Muscle layer of colon (tissue), 2 donors: Measurements from ENCODE around the gene TGFBR3.

Experiments used
- H3K27ac ChIP-seq: one replicate; pipeline ENCODE4 v1.7.0; 2013; ENCODE audit warnings: low read depth, mild to moderate bottlenecking, low read length, moderate library complexity
- H3K27me3 ChIP-seq, 2 donors: one replicate each; pipeline ENCODE4 v1.7.0; 2013; ENCODE audit warnings: low read length in 2 of 2, mild to moderate bottlenecking in 2 of 2; ENCODE audit not compliant: insufficient read depth in 2 of 2, control insufficient read depth in 1 of 2
- H3K36me3 ChIP-seq: one replicate; pipeline ENCODE4 v1.7.0; 2013; ENCODE audit warnings: mild to moderate bottlenecking, low read length; ENCODE audit not compliant: insufficient read depth
- H3K4me1 ChIP-seq: one replicate; pipeline ENCODE4 v1.7.0; 2013; ENCODE audit warnings: mild to moderate bottlenecking, low read length; ENCODE audit not compliant: insufficient read depth
- H3K4me3 ChIP-seq, 2 donors: one replicate each; pipeline ENCODE4 v1.7.0; 2013; ENCODE audit warnings: low read length in 2 of 2, low read depth in 1 of 2, mild to moderate bottlenecking in 1 of 2, moderate library complexity in 1 of 2
- H3K9ac ChIP-seq: one replicate; pipeline ENCODE4 v1.7.0; 2013; ENCODE audit warnings: low read length
- H3K9me3 ChIP-seq: one replicate; pipeline ENCODE4 v1.7.0; 2013; ENCODE audit warnings: mild to moderate bottlenecking, low read length
- donor health status: abdominal sarcoma.
- donor health status: Adenocarcinoma of cecum.

TGFBR3 gene

DNA sequence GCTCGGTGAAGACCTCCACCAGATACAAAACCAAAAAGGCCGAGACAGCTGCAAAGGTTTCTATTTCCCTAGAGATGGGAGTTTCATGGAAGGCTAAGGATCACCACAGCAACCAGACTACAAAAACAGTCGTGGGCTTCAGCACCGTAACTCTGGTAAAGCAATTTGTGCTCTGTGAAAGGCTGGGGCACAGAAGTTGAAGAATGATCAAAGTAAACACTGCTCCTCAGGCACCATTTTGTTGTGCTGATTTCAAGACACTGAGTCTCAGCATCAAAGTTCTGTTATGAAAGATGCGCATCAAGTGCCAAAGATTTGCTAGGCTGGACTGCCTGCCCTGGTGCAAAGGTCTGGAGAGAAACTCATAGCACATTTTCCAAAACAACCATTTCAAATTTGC is 116.2 kb downstream of the TGFBR3 start:
- no peak overlapping the region for H3K27ac ChIP-seq
- H3K4me1 ChIP-seq = peaks cover 10% of the 10 kb centered on the region
- no peak overlapping the region for H3K9ac ChIP-seq
- H3K27me3 ChIP-seq = no peaks in the 10 kb centered on the region
- no peak overlapping the region for H3K4me3 ChIP-seq
- H3K9me3 ChIP-seq = no peaks in the 10 kb centered on the region
- H3K36me3 ChIP-seq = no peaks in the 10 kb centered on the region

DNA sequence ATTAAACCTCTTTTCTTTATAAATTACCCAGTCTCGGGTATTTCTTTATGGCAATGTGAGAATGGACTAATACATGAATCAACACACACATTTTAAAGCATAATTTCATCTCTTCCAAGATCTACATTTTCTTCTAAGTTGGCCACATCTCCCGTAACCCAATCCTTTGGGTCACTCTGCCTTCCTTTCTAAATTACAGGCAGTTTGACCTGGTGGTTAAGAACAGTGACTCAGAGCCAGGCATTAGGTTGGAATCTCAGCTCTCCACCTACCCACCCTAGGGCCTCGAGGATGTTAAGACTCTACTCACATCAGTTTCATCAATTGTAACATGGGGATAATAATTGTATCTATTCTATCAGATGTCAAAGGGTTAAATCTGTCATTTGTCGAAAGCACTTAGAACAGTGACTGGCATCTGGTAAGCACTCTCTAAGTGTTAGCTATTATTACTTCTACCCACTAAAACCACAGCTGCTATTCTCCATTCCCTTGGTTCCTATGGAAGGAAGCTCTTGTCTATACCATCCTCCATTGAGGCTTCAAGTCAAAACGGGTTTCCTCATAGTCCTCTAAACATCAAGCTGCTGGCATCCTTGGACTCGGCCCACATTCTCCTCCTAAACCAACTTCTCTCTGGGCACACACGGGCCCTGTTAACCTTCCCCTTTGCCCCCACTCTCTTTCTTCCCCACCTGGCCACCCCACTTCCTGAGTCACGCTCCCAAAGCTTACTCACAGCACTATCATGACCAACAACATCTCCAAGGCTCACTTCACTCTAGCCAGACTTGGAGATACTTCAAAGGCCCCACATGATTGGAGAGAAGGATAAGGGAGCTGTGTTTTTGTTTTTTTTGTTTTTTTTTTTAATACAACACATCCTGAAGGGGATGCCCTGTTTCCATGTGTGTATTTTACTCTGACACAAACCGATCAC is 116.9 kb downstream of the TGFBR3 start:
- no peaks in the 10 kb centered on the region for H3K36me3 ChIP-seq
- H3K27me3 ChIP-seq = no peaks in the 10 kb centered on the region
- no peaks in the 10 kb centered on the region for H3K9me3 ChIP-seq
- H3K4me1 ChIP-seq = peaks cover 10% of the 10 kb centered on the region
- H3K9ac ChIP-seq = no peak overlapping the region
- H3K4me3 ChIP-seq = no peak overlapping the region
- no peak overlapping the region for H3K27ac ChIP-seq

DNA sequence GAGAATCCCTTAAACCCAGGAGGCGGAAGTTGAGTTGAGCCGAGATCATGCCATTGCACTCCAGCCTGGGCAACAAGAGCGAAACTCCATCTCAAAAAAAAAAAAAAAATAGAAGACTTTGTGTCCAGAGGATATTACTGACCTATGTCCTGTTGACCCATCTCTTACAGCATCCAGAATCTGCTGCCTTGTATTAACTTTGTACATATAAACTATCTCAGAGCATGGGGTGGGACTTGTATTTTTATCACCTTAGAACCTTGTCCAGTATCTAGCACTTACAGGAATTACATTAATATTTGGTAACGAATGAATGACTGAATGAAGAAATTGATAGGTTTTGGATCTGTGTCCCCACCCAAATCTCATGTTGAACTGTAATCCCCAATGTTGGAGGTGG is 117.8 kb downstream of the TGFBR3 start:
- Histone ChIP-seq H3K27me3 (no peaks in the 10 kb centered on the region), H3K4me1 (peaks cover 10% of the 10 kb centered on the region), H3K27ac (no peak overlapping the region)

DNA sequence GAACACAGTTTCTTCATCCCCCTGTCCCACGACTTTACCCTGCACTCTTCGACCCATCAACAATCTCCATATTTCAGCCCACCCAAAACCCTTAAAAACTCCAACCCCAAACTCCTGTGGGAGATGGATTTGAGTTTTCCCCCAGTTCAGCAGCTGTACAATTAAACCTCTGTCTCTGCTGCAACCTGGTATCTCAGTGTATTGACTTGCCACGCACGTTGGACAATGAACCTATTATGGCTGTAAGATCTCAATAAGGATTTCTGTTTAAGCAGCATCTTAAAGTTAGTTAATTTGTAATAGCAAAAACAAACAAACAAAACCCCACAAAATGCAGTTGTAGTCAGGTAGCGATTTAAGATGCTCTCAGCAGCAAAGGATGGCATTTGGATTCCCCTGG is 119.1 kb downstream of the TGFBR3 start:
- Histone ChIP-seq H3K4me1 (peaks cover 14% of the 10 kb centered on the region), H3K36me3 (no peaks in the 10 kb centered on the region), H3K27ac (no peak overlapping the region), H3K27me3 (no peaks in the 10 kb centered on the region), H3K9me3 (no peaks in the 10 kb centered on the region), H3K4me3 (no peak overlapping the region), H3K9ac (no peak overlapping the region)

More for the DNA sequence above, 117.8 kb downstream of the TGFBR3 start:
- H3K9me3 ChIP-seq = no peaks in the 10 kb centered on the region
- H3K4me3 ChIP-seq = no peak overlapping the region
- H3K36me3 ChIP-seq = no peaks in the 10 kb centered on the region
- no peak overlapping the region for H3K9ac ChIP-seq

DNA sequence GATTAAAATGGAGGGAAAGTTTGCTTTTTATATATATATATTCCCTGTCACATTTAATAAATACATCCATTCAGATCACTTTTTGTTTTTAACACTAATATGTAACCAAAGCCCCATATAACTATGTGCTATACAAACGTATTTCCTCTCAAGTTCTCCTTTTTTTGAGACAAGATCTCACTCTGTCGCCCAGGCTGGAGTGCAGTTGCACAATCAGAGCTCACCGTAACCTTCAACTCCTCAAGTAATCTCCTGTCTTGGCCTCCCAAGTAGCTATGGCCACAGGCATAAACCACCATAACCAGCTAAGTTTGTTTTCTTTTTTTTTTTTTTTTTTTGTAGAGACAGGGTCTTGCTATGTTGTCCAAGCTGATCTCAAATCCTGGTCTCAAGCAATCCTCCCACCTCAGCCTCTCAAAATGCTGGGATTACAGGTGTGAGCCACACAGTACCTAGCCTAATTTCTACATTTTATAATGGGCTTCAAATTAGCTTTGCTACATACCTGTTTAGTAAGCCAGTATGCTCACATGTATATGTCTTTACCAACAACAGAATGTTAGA is 120.0 kb downstream of the TGFBR3 start:
- Histone ChIP-seq H3K36me3 (no peaks in the 10 kb centered on the region), H3K27ac (no peak overlapping the region), H3K27me3 (no peaks in the 10 kb centered on the region), H3K9ac (no peak overlapping the region), H3K4me3 (no peak overlapping the region), H3K9me3 (no peaks in the 10 kb centered on the region), H3K4me1 (peaks cover 22% of the 10 kb centered on the region)

DNA sequence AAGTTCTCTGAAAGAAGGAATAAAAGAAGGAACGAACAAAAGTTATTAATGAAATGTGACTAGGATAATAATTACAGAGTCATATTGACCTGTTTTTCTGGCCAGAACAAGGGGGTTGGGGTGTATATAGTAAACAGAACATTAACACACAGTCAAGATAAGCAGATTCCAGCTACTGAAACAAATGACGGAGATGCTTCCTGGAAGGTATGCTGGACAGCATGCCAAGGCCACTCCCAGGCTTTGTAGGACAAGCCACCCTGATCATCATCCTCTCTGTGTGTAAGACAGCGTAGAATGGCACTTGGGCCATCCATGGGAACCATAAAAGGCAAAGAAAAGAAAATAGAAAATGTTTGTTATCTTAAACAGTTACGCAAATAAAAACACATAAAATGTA is 120.7 kb downstream of the TGFBR3 start:
- Histone ChIP-seq H3K4me1 (peaks cover 29% of the 10 kb centered on the region), H3K27ac (no peak overlapping the region), H3K9ac (no peak overlapping the region), H3K36me3 (no peaks in the 10 kb centered on the region), H3K9me3 (no peaks in the 10 kb centered on the region), H3K27me3 (no peaks in the 10 kb centered on the region), H3K4me3 (no peak overlapping the region)

DNA sequence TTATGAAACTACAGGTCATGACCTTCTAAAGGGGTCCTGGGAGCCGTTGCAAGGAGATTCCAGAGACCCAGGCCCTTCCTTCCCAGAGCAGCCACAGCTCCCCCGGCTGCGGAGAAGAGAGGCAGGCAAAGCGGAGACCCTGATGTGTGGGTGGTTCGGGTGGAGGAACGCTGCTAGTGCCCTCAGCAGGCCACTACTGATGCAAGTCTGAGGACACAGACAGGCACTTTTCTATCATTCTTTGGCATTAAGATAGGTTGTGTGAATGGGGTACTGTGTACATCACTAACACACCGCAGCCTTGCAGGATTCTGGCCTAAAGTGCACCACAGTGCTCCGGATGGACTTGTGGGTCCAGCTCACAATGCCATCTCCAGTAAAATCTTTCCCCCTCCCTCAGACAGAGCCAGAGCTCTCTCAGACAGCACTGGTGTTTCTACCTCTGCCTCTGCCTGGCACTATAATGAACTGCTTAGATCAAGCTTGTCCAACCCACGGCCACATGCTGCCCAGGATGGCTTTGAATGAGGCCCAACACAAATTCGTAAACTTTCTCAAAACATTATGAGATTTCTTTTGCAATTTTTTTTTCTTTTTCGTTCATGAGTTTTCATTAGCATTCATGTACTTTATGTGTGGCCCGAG is 121.4 kb downstream of the TGFBR3 start:
- H3K36me3 ChIP-seq = no peaks in the 10 kb centered on the region
- no peak overlapping the region for H3K9ac ChIP-seq
- H3K9me3 ChIP-seq = no peaks in the 10 kb centered on the region
- H3K4me1 ChIP-seq = peaks cover 30% of the 10 kb centered on the region
- no peaks in the 10 kb centered on the region for H3K27me3 ChIP-seq
- H3K4me3 ChIP-seq = no peak overlapping the region
- no peak overlapping the region for H3K27ac ChIP-seq

DNA sequence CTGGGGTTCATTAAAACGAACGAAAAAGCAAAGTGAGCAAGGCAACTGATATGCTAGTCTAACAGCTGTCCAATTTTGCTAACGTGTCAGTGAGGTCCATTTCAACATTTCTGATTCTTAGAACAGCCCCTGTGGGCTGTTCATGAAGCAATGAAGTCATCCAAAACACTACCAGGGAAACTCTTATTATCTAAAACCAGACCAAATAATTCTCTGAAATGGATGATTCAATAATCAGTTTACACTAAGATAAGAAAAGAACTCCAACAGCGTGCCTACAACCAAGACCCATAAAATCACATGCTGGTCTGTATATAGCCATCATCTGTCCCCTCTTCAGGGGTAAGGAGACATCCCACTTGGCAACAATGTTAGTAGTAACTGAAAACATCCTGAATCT is 122.7 kb downstream of the TGFBR3 start:
- Histone ChIP-seq H3K9me3 (no peaks in the 10 kb centered on the region), H3K9ac (no peak overlapping the region), H3K27me3 (no peaks in the 10 kb centered on the region), H3K4me1 (peaks cover 38% of the 10 kb centered on the region), H3K4me3 (no peak overlapping the region), H3K36me3 (no peaks in the 10 kb centered on the region), H3K27ac (no peak overlapping the region)

DNA sequence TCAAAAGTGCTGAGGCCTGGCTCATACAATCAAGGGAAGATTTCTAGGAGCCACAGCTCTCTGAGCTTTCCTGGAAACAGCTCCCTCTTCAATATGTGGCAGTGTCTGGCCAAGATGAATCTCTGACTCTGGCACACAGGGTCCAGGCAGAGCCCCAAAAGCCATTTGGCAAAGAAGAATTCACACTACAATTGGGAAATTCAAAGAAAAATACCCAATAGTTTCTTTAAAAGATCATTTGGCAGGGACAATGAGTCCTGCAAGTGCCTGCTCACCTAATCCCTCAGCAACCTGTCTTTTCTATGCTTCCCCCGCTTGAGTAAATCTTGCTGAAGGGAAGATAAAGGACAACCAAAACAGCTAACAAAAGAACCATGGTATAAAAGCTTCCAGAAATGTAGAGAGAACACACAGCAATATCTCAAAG is 124.6 kb downstream of the TGFBR3 start:
- no peak overlapping the region for H3K9ac ChIP-seq
- no peak overlapping the region for H3K4me3 ChIP-seq
- H3K27ac ChIP-seq = no peak overlapping the region
- H3K36me3 ChIP-seq = no peaks in the 10 kb centered on the region
- no peaks in the 10 kb centered on the region for H3K9me3 ChIP-seq
- H3K27me3 ChIP-seq = no peaks in the 10 kb centered on the region
- H3K4me1 ChIP-seq = peaks cover 47% of the 10 kb centered on the region

DNA sequence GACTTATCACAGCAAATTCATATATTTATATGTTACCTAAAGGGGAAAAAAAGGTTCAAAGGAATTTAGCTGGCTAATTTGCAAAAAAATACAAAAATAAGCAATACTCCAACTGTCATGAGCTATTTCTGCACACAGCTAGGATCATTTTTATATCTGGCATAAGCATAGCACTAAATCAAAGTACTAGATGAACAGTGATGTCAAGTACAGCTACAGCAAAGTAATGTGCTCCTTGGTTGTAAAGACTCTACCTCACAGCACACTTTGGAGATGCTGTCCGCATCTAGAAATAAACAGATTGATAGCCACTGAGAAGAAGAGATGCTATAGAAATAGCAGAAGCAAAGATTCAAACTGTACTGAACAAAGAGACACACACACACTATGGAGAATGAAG is 125.4 kb downstream of the TGFBR3 start:
- no peaks in the 10 kb centered on the region for H3K9me3 ChIP-seq
- H3K36me3 ChIP-seq = no peaks in the 10 kb centered on the region
- H3K9ac ChIP-seq = no peak overlapping the region
- H3K27ac ChIP-seq = no peak overlapping the region
- H3K4me3 ChIP-seq = no peak overlapping the region
- H3K27me3 ChIP-seq = no peaks in the 10 kb centered on the region
- peaks cover 54% of the 10 kb centered on the region for H3K4me1 ChIP-seq

DNA sequence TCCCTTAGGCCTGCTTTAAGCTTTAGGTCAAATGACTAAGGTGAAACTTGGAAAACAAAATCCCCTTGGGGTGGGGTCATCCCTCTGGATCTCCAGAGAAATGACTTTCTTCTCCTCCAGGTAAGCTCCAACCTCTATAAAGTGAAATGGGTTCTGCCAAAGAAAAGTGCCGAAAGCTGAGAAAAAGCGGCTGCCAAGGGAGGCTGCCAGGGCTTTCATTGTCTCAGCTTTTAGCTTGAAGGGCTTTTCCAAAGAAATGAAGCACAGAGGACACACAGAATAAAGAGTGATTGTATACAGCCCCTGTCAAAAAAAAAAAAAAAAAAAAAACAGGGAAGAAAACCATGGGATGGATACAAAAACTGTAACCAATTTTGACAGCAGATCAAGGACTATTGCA is 126.9 kb downstream of the TGFBR3 start:
- no peak overlapping the region for H3K4me3 ChIP-seq
- no peaks in the 10 kb centered on the region for H3K27me3 ChIP-seq
- H3K4me1 ChIP-seq = peaks cover 68% of the 10 kb centered on the region
- H3K27ac ChIP-seq = peak overlapping the region; percentile 50
- H3K36me3 ChIP-seq = no peaks in the 10 kb centered on the region
- H3K9ac ChIP-seq = no peak overlapping the region
- H3K9me3 ChIP-seq = no peaks in the 10 kb centered on the region
